Keratinocyte (primary cell): ENCODE measurements around the gene AGAP5.

Source experiments
- CTCF ChIP-seq, 3 experiments: IDR thresholded peaks in 1 of 3; conservative IDR thresholded peaks in 1 of 3; optimal IDR thresholded peaks in 1 of 3; 2 replicates in 2 of 3; 3 replicates in 1 of 3; pipeline versions ENCODE3 to v1.5.1; 2011; ENCODE audit warnings: low read length in 3 of 3, mild to moderate bottlenecking in 3 of 3, moderate library complexity in 2 of 3, control low read depth in 1 of 3, inconsistent platforms in 1 of 3; ENCODE audit not compliant: insufficient read depth in 2 of 3; ENCODE audit errors: extremely low read depth in 1 of 3
- EZH2 ChIP-seq: IDR thresholded peaks from one replicate; pipeline ENCODE4 v1.6.1; 2012; ENCODE audit warnings: inconsistent platforms, mild to moderate bottlenecking, low read length, moderate library complexity

GRCh38 chr10:73723516-73723915, 25.6 kb upstream of the AGAP5 start:
- no peak for TF ChIP-seq CTCF (optimal IDR thresholded peaks at IDR 0.05 in 1 of 3, IDR thresholded peaks at IDR 0.05 in 1 of 3, conservative IDR thresholded peaks at IDR 0.05 in 1 of 3; ENCODE audit: extremely low read depth in 1 of 3, insufficient read depth in 2 of 3, low read length in 3 of 3)
- TF ChIP-seq EZH2 = no peak
